SU-DHL-6 (cell line): ENCODE data around the gene CDK14.

Experiments used
- CTCF ChIP-seq: fragments of 200-600 bp; sonication (generic); IDR thresholded peaks from one replicate; pipeline ENCODE4 v1.5.1; 2017; ENCODE audit warnings: antibody characterized with exemption, mild to moderate bottlenecking, low read length, moderate library complexity; ENCODE audit not compliant: insufficient read depth, poor library complexity, severe bottlenecking
- EZH2phosphoT487 ChIP-seq: fragments of 200-600 bp; sonication (generic), shearing (Covaris generic); conservative IDR thresholded peaks from 2 replicates; pipeline ENCODE4 v1.6.1; 2018; ENCODE audit warnings: mild to moderate bottlenecking, antibody characterized with exemption, low read length, moderate library complexity, mixed read lengths

- TF ChIP-seq CTCF (no peak), EZH2phosphoT487 (no peak)
Observed at GRCh38 chr7:90755041-90755440, 158.9 kb downstream of the CDK14 start.
